UCSD-AML1 (cell line): ENCODE results near the gene CILP.

ENCODE experiments used
- DNase-seq: peaks from one replicate; lab custom pipeline; 2025; ENCODE audit not compliant: unreplicated experiment; lab: John Stamatoyannopoulos, UW

CILP gene

GRCh38 chr15:65222891-65223290 is 11.6 kb upstream of the CILP start:
- no peak for DNase-seq

GRCh38 chr15:65221697-65222096 is 10.4 kb upstream of the CILP start:
- DNase-seq = no peak

- DNase-seq = no peak
These were observed 7.9 kb upstream of the CILP start for GRCh38 chr15:65219137-65219536.

- DNase-seq = no peak
These were observed 6.5 kb upstream of the CILP start for GRCh38 chr15:65217526-65218482.

- DNase-seq = no peak
These were observed 4.2 kb upstream of the CILP start for GRCh38 chr15:65215496-65215895.

- no peak for DNase-seq
These were observed 2.7 kb upstream of the CILP start for GRCh38 chr15:65214010-65214409.

- DNase-seq = no peak
These were observed 2.0 kb upstream of the CILP start for GRCh38 chr15:65213241-65213640.

GRCh38 chr15:65212097-65212496 is 824 bp upstream of the CILP start:
- no peak for DNase-seq

GRCh38 chr15:65211482-65211982 is 259 bp upstream of the CILP start:
- DNase-seq = no peak

GRCh38 chr15:65209701-65210643 is 1.3 kb downstream of the CILP start:
- DNase-seq = no peak

- no peak for DNase-seq
These were observed 2.6 kb downstream of the CILP start for GRCh38 chr15:65208647-65209046.

- DNase-seq = no peak
These were observed 3.9 kb downstream of the CILP start for GRCh38 chr15:65207280-65207840.

- DNase-seq = no peak
These were observed 4.5 kb downstream of the CILP start for GRCh38 chr15:65206750-65207149.

- no peak for DNase-seq
These were observed 6.2 kb downstream of the CILP start for GRCh38 chr15:65204931-65205660.

- DNase-seq = no peak
These were observed 6.9 kb downstream of the CILP start for GRCh38 chr15:65204236-65204930.

GRCh38 chr15:65201918-65202317 is 9.4 kb downstream of the CILP start:
- no peak for DNase-seq

- DNase-seq = no peak
These were observed 12.7 kb downstream of the CILP start for GRCh38 chr15:65198571-65198970.

GRCh38 chr15:65197337-65197645 is 14.0 kb downstream of the CILP start:
- DNase-seq = no peak

GRCh38 chr15:65196637-65197336 is 14.5 kb downstream of the CILP start:
- no peak for DNase-seq

- no peak for DNase-seq
These were observed 15.7 kb downstream of the CILP start for GRCh38 chr15:65195548-65195923.
